H1 (cell line): ENCODE results near the gene GSKIP.

Experiments
- RNF2 ChIP-seq: fragments of 200-900, 300-1000 bp; sonication (generic); IDR thresholded peaks from 2 replicates; pipeline ENCODE4 v1.7.1; 2016; ENCODE audit warnings: borderline replicate concordance, low read depth, mild to moderate bottlenecking, antibody characterized with exemption, low read length; ENCODE audit not compliant: poor library complexity, severe bottlenecking; ENCODE audit errors: missing control alignments
- SP1 ChIP-seq: IDR thresholded peaks from 2 replicates; pipeline ENCODE4 v1.6.1; 2011; ENCODE audit warnings: low read depth, low read length

DNA sequence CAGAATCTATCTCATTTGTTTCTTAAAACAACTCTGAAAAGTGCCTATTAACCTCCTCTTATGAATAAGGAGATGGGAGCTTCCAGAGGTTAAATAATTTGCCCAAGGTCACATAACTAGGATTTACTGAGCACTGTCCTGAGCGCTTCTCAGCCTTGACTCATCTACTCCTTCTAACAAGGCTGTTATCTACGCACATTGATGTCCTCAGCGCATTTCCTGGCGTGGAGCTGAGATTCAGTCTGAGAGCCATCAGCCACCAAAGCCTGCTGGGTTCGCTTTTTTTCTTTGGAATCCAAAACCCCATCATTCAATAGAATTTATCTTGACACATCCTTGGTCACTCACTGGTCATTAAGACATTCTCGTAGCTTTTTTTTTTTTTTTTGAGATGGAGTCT lies 57.9 kb downstream of the GSKIP start:
- TF ChIP-seq RNF2 (no peak), SP1 (no peak)
